Non-pigmented ciliary epithelial cell (primary cell): ENCODE data around the gene DYNLL2.
"Not testable (repeated sequence)": the region's sequence is repeated elsewhere in the genome, so short reads cannot be mapped to it uniquely, and the experiment has no call there.

Experiments
- DNase-seq: peaks from one replicate; pipeline ENCODE4 v3.0.0-alpha.2; 2010; ENCODE audit warnings: low read depth

Gene DYNLL2

DNA sequence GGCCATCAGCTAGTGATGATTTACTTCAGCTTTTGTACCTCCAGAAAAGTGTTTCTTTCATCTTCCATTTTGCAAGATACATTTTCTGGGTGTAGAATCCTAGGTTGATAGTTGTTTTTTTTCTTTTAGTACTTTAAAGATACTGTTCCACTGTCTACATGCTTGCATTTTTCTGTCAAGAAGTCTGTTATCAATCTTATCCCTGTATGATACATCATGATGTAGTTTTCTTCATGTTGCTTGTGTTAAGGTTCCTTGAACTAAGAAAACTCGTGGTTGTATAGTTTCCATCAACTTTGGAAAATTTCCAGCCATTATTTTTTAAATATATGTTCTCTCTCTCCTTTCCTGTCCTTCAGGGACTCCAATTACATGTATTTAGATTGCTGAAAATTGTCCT, 24.1 kb downstream of the DYNLL2 start:
- DNase-seq, result no peak

DNA sequence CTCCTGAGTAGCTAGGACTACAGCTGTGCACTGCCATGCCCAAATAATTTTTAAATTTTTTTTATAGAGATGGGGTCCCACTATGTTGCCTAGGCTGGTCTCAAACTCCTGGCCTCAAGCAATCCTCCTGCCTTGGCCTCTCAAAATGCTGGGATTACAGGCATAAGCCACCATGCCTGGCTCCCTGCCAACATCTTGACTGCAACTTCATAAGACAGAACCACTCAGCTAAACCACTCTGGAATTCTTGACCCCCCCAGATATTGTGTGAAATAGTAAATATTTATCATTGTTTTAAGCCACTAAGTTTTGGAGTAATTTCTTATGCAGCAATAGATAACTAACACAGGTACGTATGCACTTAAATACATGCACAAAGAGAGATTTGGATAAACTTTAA, 26.0 kb downstream of the DYNLL2 start:
- no peak for DNase-seq

DNA sequence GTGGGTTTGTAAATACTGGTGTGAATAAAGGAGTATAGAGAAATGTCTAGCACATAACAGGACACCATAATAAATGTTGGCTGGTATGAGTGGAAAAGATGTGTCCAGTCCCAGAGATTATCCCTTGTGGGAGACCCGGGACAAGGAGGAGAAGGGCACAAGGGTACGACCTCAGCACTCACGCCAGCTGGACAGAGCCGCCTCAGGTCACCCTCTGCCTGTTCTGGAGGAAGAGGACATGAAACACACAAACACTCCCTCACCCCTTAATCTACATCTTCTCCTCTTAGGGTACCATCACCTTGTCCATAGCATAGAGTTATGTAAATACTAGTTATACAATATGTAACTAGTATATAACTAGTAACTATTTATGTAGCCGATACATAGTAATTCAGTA, 26.8 kb downstream of the DYNLL2 start:
- DNase-seq, result no peak

DNA sequence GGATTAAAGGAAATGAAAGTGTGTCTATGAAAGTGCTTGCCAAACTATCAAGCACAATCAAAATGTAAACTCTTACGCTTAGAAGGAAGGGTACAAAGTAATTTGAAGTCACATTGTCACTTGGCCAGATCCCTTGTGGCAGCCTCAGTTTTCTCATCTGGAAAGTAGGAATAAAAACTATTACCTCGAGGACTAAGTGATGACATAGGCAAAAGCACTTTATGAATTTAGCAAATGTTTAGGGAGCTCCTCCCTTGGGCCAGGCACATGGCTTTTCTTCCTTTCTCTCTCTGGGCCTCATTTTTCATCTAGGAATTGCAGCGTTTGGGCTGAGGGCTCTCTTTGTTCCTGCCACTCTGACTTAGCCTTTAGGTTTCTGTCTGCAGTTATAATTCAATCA, 28.5 kb downstream of the DYNLL2 start:
- no peak for DNase-seq

DNA sequence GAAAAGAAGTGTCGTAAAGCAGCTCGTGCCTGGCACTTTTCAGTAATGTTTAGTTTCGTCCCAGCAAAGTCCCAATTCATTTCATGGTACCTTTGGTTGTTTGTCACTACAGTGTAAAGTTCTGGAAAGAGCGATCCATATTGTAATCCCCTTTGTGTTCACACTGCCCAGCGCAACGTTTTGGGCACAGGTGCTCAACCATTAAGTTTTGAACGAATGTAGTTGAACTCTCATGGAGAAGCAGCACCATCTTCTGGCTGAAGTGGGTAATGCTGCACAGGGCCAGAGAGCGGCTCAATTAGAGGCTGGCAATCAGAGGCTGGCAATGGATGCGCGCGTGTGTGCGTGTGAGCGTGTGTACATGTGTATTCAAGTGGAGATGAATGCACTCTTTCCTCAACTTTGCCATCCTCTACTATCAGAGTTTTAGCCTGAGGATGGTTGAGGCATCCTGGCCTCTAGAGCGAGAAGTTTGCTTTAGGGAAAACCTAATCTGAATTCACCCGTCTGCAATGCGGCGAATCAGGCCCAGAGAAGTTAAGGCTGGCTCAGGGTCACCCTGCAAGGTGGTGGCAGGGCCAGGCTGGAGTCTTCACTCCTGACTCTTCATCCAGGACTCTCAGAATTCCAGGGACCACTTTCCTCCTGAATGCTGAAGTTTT, 29.9 kb downstream of the DYNLL2 start:
- peak; percentile 14 for DNase-seq

DNA sequence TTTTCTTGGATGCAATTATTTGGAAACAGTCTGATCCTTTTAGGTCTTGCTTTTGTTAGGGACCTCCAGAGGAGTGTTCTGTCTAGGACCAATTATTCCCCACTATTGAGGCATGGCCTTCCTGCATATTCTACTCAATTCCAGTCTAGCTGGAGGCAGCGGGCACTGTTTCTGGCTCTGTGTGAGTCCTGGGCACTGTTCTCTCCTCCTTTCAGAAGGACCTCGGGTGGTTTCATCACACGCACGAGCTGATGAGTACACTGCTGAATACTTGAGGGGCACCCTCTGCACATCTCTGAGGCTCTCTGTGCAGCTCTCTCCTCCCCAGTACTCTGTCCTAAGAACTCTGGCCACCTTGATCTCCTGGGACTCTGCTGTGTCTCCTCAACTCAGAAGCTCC, 30.7 kb downstream of the DYNLL2 start:
- no peak for DNase-seq

DNA sequence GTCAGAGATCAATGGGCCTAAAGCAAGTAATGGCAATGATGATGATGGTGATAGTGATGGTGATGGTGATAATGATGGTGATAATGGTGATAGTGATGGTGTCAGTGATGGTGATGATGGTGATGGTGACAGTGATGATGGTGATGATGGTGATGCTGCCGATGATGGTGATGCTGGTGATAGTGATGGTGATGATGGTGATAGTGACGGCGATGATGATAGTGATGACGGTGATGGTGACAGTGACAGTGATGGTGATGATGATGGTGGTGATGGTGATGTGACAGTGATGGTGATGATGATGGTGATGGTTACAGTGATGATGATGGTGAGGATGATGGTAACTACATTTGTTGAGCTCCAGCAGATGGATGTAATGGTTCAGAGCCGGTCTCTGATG, 34.2 kb downstream of the DYNLL2 start:
- no peak for DNase-seq

DNA sequence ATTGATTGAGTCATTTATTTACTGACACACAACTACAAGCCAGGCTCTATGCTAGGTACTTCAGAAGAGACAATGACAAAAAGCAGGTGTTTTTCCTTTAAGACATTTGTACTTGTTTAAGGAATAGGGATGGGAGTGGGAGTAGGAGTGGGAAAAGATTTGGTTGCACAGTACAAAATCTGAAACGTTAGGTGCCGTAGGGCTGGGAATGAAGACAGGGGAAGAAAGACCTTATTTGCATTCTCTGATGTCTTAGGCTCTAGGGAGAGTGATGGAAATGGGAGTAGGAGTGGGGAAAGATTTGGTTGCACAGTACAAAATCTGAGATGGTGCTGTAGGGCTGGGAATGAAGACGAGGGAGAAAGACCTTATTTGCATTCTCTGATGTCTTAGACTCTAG, 36.3 kb downstream of the DYNLL2 start:
- no peak for DNase-seq

DNA sequence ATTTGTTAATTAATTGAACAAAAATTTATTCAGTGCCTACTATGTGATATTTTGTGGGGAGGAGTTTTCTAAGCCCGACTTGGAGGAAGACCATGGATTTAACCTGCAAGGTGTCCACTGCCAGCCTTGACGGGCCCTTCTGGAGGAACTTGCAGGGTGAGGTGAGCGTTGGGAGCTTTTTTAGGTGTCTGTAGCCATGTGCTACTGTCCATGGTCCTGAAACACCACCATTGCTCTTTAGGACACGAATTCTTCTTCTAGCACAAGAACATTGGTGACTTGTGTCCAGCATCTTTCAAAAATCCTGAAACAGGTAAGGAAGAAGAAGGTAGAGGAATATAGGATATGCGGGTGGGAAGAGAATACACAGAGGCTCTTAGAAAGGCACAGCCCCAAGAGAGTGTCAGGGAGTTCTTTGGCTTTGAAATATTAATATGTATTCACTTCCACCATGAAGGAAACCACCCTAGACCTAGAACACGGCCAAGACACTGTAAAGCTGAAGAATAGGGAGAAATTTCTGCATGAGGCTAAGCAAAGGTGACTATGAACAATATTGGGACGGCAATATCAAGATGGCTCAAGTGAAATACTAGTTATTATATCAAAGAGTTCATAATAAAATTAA, 37.1 kb downstream of the DYNLL2 start:
- peak; percentile 24 for DNase-seq

DNA sequence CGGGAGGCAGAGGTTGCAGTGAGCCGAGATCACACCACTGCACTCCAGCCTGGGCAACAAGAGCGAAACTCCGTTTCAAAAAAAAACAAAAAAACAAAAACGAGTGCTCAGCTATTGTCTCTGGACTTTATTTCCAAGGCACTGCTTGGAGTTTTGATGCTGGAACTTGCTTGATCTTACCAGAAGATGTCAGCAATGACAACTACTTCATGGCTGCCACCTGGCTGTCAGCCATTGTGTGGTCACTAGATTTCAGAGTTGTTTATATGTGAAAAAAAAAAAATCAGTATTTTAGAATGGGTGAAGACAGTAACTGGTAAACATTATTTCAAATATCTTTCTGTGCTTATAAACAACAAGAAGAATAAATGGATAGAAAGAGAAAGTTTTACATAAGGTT, 38.7 kb downstream of the DYNLL2 start:
- no peak for DNase-seq

DNA sequence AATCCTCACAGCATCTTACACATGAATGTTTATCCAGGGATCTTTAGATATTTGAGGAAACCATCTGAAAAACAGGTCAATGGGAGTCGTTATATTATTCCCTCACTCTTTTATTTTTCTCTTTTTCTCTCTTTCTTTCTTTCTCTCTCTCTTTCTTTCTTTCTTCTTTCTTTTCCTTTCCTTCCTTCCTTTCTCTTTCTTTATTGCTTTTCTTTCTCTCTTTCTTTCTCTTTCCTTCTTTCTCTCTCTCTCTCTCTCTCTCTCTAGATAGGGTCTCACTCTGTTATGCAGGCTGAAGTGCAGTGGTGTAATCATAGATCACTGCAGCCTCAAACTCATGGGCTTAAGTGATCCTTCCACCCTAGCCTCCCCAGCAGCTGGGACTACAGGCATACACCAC, 44.6 kb downstream of the DYNLL2 start:
- DNase-seq, result no peak

DNA sequence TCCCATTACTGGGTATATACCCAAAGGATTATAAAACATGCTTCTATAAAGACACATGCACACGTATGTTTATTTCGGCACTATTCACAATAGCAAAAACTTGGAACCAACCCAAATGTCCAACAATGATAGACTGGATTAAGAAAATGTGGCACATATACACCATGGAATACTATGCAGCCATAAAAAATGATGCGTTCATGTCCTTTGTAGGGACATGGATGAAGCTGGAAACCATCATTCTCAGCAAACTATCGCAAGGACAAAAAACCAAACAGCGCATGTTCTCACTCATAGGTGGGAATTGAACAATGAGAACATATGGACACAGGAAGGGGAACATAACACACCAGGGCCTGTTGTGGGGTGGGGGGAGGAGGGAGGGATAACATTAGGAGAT, 49.5 kb downstream of the DYNLL2 start:
- not testable (repeated sequence) for DNase-seq

DNA sequence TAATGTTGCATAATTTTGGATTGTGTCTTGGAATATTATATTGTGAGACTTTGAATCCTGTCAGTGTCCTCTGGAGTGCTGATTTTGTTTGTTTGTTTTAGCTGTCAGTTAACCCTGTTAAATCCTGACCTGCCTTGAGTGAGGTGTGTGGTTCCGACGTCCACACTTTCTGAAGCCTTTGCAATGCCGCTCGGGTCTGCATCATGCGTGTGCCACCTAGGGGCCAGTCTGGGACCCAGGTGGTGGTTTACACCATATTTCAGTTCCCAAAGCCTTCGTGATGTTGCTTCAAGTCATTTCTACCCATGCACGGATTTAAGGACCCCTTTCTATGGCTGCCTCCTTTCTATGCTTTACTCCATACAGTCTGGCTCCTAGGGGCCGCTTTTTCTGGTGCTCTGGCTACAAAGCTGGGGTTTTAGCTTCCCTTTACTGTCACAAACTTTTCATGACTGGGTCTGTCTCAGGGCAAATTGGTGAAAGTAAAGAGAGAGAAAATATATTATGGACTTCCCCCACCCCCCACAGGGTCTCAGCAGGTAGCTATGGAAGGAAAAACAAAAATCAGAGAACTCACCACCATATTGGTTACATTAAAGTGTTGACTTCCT, 53.6 kb downstream of the DYNLL2 start:
- DNase-seq, result no peak

DNA sequence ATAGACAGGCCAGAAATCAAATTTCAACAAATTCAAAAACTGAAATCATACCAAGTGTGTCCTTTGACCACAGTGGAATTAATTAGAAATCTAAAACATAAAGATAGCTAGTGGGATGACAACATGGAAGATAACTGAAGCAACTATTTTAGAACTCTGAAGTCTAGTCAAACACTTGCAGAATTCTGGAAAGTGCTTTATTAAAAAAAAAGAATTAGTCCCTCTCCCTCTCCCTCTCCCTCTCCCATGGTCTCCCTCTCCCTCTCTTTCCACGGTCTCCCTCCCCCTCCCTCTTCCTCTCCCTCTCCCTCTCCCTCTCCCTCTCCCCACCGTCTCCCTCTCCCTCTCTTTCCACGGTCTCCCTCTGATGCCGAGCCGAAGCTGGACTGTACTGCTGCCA, 58.3 kb downstream of the DYNLL2 start:
- no peak for DNase-seq

DNA sequence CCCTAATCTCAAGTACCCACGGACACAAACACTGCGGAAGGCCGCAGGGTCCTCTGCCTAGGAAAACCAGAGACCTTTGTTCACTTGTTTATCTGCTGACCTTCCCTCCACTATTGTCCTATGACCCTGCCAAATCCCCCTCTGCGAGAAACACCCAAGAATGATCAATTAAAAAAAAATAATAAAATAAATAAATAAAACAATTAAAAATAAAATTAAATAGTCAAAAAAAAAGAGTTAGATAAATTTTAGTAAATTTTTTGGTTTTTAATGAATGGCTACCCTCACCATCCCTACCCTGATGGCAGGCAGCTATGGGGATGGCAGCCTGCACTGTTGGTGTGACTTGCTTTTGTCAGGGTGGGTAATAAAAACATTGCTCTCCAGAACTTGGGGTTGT, 60.1 kb downstream of the DYNLL2 start:
- DNase-seq, result not testable (repeated sequence)

DNA sequence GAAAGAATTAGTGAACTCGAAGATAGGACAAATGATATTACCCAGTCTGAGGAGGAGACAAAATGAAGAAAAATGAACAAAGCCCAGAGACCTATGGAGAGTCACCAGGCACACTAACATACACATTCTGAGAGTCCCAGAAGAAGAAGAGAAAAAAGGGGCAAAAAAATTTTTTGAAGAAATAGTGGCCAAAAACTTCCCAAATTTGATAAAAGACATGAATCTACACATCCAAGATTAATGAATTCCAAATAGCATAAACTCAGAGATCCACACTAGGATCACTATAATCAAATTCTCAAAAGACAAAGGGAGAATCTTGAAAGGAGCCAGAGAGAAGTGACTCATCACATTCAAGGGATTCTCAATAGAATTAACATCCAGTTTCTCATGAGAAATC, 61.6 kb downstream of the DYNLL2 start:
- DNase-seq, result no peak
